Stimulated activated CD8-positive, alpha-beta memory T cell treated with anti-CD3 and anti-CD28 coated beads, Interleukin-4, amount 100 ng/mL, for 48 hours (primary cell): Measurements from ENCODE around the gene RSPH1.
"Not testable (repeated sequence)": the region's sequence is repeated elsewhere in the genome, so short reads cannot be mapped to it uniquely, and the experiment has no call there.

Experiments
- DNase-seq: peaks from one replicate; pipeline ENCODE4 v3.0.0-alpha.2; 2020

Gene RSPH1

GRCh38 chr21:42480736-42481135 is 15.3 kb downstream of the RSPH1 start:
- DNase-seq = no peak

- DNase-seq = no peak
Observed at GRCh38 chr21:42479582-42479981, 16.4 kb downstream of the RSPH1 start.

- DNase-seq = no peak
Observed at GRCh38 chr21:42478504-42478903, 17.5 kb downstream of the RSPH1 start.

- DNase-seq = no peak
Observed at GRCh38 chr21:42476388-42477331, 19.4 kb downstream of the RSPH1 start.

GRCh38 chr21:42475526-42476387 is 20.3 kb downstream of the RSPH1 start:
- DNase-seq = no peak

GRCh38 chr21:42475036-42475435 is 21.0 kb downstream of the RSPH1 start:
- DNase-seq = peak; percentile 6

GRCh38 chr21:42474043-42474831 is 21.8 kb downstream of the RSPH1 start:
- no peak for DNase-seq

GRCh38 chr21:42473498-42474042 is 22.5 kb downstream of the RSPH1 start:
- DNase-seq = no peak

- no peak for DNase-seq
Observed at GRCh38 chr21:42472521-42472920, 23.5 kb downstream of the RSPH1 start.

GRCh38 chr21:42471716-42472330 is 24.2 kb downstream of the RSPH1 start:
- DNase-seq = no peak

- DNase-seq = no peak
Observed at GRCh38 chr21:42471206-42471605, 24.8 kb downstream of the RSPH1 start.

GRCh38 chr21:42469726-42470125 is 26.3 kb downstream of the RSPH1 start:
- DNase-seq = not testable (repeated sequence)

- DNase-seq = no peak
Observed at GRCh38 chr21:42469272-42469671, 26.8 kb downstream of the RSPH1 start.

GRCh38 chr21:42468491-42469131 is 27.4 kb downstream of the RSPH1 start:
- DNase-seq = no peak

GRCh38 chr21:42467140-42467983 is 28.7 kb downstream of the RSPH1 start:
- DNase-seq = no peak

GRCh38 chr21:42466700-42467099 is 29.3 kb downstream of the RSPH1 start:
- DNase-seq = no peak

GRCh38 chr21:42465803-42466127 is 30.3 kb downstream of the RSPH1 start:
- DNase-seq = no peak

GRCh38 chr21:42465008-42465802 is 30.8 kb downstream of the RSPH1 start:
- DNase-seq = no peak

- peak; percentile 80 for DNase-seq
Observed at GRCh38 chr21:42463861-42464515, 32.0 kb downstream of the RSPH1 start.
